Karpas-422 (cell line): ENCODE results near the gene GNB3. TPM values are rescaled to one million over a fixed set of nuclear protein-coding genes. Genes with fewer than 3 reads are reported as not detected.

Source experiments
- DNase-seq: peaks from one replicate; pipeline ENCODE4 v3.0.0-alpha.2; 2015
- H2AFZ ChIP-seq: fragments of 200-600 bp; sonication (generic); 2 replicates; pipeline ENCODE4 v1.6.1; 2014; ENCODE audit warnings: antibody characterized with exemption, low read length, mixed read lengths
- H3K27ac ChIP-seq: fragments of 200-600 bp; sonication (generic); 2 replicates; pipeline ENCODE4 v1.5.1; 2014; ENCODE audit warnings: mild to moderate bottlenecking, low read length, moderate library complexity
- H3K27me3 ChIP-seq: fragments of 200-600 bp; sonication (generic); 2 replicates; pipeline ENCODE4 v1.6.1; 2014; ENCODE audit warnings: low read length, mixed read lengths
- H3K36me3 ChIP-seq: fragments of 200-600 bp; sonication (generic); 2 replicates; pipeline ENCODE4 v1.6.1; 2014; ENCODE audit warnings: low read length, mixed read lengths; ENCODE audit not compliant: insufficient read depth
- H3K4me1 ChIP-seq: fragments of 200-600 bp; sonication (generic); 2 replicates; pipeline ENCODE4 v1.6.1; 2014; ENCODE audit warnings: mild to moderate bottlenecking, low read length, mixed read lengths
- H3K4me2 ChIP-seq: fragments of 200-600 bp; sonication (generic); 2 replicates; pipeline ENCODE4 v1.6.1; 2014; ENCODE audit warnings: low read length, low read depth, mild to moderate bottlenecking; ENCODE audit not compliant: poor library complexity, severe bottlenecking
- H3K4me3 ChIP-seq: fragments of 200-600 bp; sonication (generic); 2 replicates; pipeline ENCODE4 v1.5.1; 2014; ENCODE audit warnings: mild to moderate bottlenecking, antibody characterized with exemption, low read length, mixed read lengths
- H3K79me2 ChIP-seq: fragments of 200-600 bp; sonication (generic); 2 replicates; pipeline ENCODE4 v1.6.1; 2014; ENCODE audit warnings: mild to moderate bottlenecking, low read length, mixed read lengths
- H3K9ac ChIP-seq: fragments of 200-600 bp; sonication (generic); 2 replicates; pipeline ENCODE4 v1.6.0; 2014; ENCODE audit warnings: low read length
- H3K9me2 ChIP-seq: fragments of 200-600 bp; sonication (generic), shearing (Covaris generic); replicated peaks from 2 replicates; pipeline ENCODE4 v1.6.0; 2014; ENCODE audit warnings: mild to moderate bottlenecking, low read length, moderate library complexity; ENCODE audit not compliant: insufficient read depth
- H3K9me3 ChIP-seq: fragments of 300-700, 200-600 bp; sonication (generic); 2 replicates; pipeline ENCODE4 v1.6.1; 2014; ENCODE audit warnings: low read length, mixed read lengths
- H4K20me1 ChIP-seq: fragments of 200-600 bp; sonication (generic); 2 replicates; pipeline ENCODE4 v1.6.1; 2014; ENCODE audit warnings: mild to moderate bottlenecking, antibody characterized with exemption, low read length, low read depth; ENCODE audit not compliant: insufficient read depth
- total RNA-seq: library from RNA; depleted of rRNA; stranded (reverse); fragments of >200 nt; shearing (Covaris generic); gene quantifications from 2 replicates; pipeline ENCODE4 v1.2.3, GENCODE V29; 2014; ENCODE audit warnings: low replicate concordance

GNB3 gene
- total RNA-seq, 1 experiment from 2014 or later: 14.9 TPM

- Histone ChIP-seq H3K4me3 (peak overlapping the region; percentile 61; the same call in 1 of the 2 replicates), H3K4me1 (peaks cover 72% of the 10 kb centered on the region), H3K9me2 (no peaks in the 10 kb centered on the region), H3K4me2 (peak overlapping the region; percentile 88), H3K27me3 (no peaks in the 10 kb centered on the region), H2AFZ (no peak overlapping the region), H3K36me3 (no peaks in the 10 kb centered on the region), H3K9ac (peak overlapping the region; percentile 84), H3K27ac (peak overlapping the region; percentile 100), H4K20me1 (no peaks in the 10 kb centered on the region), H3K9me3 (no peaks in the 10 kb centered on the region), H3K79me2 (peaks cover 7% of the 10 kb centered on the region; the same call in 1 of the 2 replicates)
- peak; percentile 46 for DNase-seq
Observed at GRCh38 chr12:6838854-6839253, 1.9 kb upstream of the GNB3 start.

- DNase-seq: peak; percentile 97
- H3K9ac ChIP-seq: peak overlapping the region; percentile 95
- H3K4me2 ChIP-seq: peak overlapping the region; percentile 88
- peaks cover 69% of the 10 kb centered on the region for H3K4me1 ChIP-seq
- no peaks in the 10 kb centered on the region for H3K27me3 ChIP-seq
- no peaks in the 10 kb centered on the region for H4K20me1 ChIP-seq
- peaks cover 7% of the 10 kb centered on the region; the same call in 1 of the 2 replicates for H3K79me2 ChIP-seq
- H3K27ac ChIP-seq: peak overlapping the region; percentile 100
- no peaks in the 10 kb centered on the region for H3K9me3 ChIP-seq
- no peaks in the 10 kb centered on the region for H3K36me3 ChIP-seq
- H3K9me2 ChIP-seq: no peaks in the 10 kb centered on the region
- H2AFZ ChIP-seq: no peak overlapping the region
- H3K4me3 ChIP-seq: peak overlapping the region; percentile 82
Observed at GRCh38 chr12:6839482-6840201, 1.1 kb upstream of the GNB3 start.

DNA sequence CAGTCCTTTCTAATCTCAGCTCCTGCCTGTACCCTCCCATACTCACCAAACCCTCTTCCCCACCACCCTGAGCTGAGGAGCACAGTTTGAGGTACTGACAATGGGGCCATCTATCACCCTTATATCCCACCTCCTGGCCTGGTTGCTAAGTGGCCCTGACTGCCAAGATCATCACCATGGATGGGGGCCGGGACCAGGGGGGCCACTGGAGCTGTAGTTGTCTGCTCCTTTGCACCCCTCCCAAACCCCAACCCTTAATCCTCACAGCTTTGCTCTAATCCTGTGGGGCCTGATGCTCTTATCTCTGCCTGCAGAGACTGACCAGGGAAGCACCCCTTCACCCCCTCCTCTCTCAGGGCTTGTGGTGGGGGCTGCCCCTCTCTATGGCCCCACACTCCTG is 395 bp upstream of the GNB3 start:
- Histone ChIP-seq H3K4me3 (peak overlapping the region; percentile 82), H2AFZ (no peak overlapping the region), H3K4me1 (peaks cover 69% of the 10 kb centered on the region), H3K9ac (peak overlapping the region; percentile 95), H4K20me1 (no peaks in the 10 kb centered on the region), H3K4me2 (peak overlapping the region; percentile 88), H3K27ac (peak overlapping the region; percentile 100), H3K9me2 (no peaks in the 10 kb centered on the region), H3K79me2 (peaks cover 7% of the 10 kb centered on the region; the same call in 1 of the 2 replicates), H3K9me3 (no peaks in the 10 kb centered on the region), H3K36me3 (no peaks in the 10 kb centered on the region), H3K27me3 (no peaks in the 10 kb centered on the region)
- no peak for DNase-seq

GRCh38 chr12:6842075-6842474 is 1.4 kb downstream of the GNB3 start:
- H3K4me1 ChIP-seq: peaks cover 69% of the 10 kb centered on the region
- H3K4me3 ChIP-seq: peak overlapping the region; percentile 82
- H3K9ac ChIP-seq: peak overlapping the region; percentile 95
- no peaks in the 10 kb centered on the region for H3K9me3 ChIP-seq
- H4K20me1 ChIP-seq: no peaks in the 10 kb centered on the region
- peak overlapping the region; percentile 88 for H3K4me2 ChIP-seq
- H3K9me2 ChIP-seq: no peaks in the 10 kb centered on the region
- H3K36me3 ChIP-seq: no peaks in the 10 kb centered on the region
- H3K79me2 ChIP-seq: peaks cover 7% of the 10 kb centered on the region; the same call in 1 of the 2 replicates
- no peaks in the 10 kb centered on the region for H3K27me3 ChIP-seq
- DNase-seq: no peak
- H3K27ac ChIP-seq: peak overlapping the region; percentile 100
- H2AFZ ChIP-seq: no peak overlapping the region

DNA sequence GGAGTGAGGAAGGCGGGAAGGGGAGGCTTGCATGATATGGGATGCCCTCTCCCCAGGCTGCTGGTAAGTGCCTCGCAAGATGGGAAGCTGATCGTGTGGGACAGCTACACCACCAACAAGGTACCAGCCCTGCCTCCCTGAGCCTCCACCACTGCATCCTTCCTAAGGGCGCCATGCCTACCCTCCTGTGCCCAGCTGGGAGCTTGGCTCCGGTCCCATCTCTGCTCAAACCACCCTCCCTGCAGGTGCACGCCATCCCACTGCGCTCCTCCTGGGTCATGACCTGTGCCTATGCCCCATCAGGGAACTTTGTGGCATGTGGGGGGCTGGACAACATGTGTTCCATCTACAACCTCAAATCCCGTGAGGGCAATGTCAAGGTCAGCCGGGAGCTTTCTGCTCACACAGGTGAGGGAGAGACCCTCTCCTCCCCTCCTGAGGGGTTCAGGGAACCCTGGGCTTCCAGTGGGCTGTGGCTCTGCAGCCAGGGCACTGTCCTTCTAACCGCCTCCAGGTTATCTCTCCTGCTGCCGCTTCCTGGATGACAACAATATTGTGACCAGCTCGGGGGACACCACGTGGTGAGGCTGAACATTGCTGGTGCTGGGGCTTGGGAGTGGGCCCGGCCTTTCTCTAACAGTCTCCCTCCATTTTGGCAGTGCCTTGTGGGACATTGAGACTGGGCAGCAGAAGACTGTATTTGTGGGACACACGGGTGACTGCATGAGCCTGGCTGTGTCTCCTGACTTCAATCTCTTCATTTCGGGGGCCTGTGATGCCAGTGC is 2.6 kb downstream of the GNB3 start:
- Histone ChIP-seq H2AFZ (no peak overlapping the region), H3K4me1 (peaks cover 67% of the 10 kb centered on the region), H3K79me2 (peaks cover 9% of the 10 kb centered on the region; the same call in 1 of the 2 replicates), H3K9me3 (no peaks in the 10 kb centered on the region), H3K9ac (peak overlapping the region; percentile 50), H3K4me2 (peak overlapping the region; percentile 88), H3K9me2 (no peaks in the 10 kb centered on the region), H3K27me3 (no peaks in the 10 kb centered on the region), H3K27ac (peak overlapping the region; percentile 100), H3K4me3 (peak overlapping the region; percentile 39; the same call in 1 of the 2 replicates), H4K20me1 (no peaks in the 10 kb centered on the region), H3K36me3 (no peaks in the 10 kb centered on the region)
- peak; percentile 80 for DNase-seq

GRCh38 chr12:6845395-6845794 is 4.7 kb downstream of the GNB3 start:
- H3K9ac ChIP-seq: no peak overlapping the region
- H4K20me1 ChIP-seq: no peaks in the 10 kb centered on the region
- no peak overlapping the region for H3K4me2 ChIP-seq
- no peak overlapping the region for H3K4me3 ChIP-seq
- no peaks in the 10 kb centered on the region for H3K9me3 ChIP-seq
- H3K9me2 ChIP-seq: no peaks in the 10 kb centered on the region
- no peaks in the 10 kb centered on the region for H3K27me3 ChIP-seq
- H3K4me1 ChIP-seq: peaks cover 66% of the 10 kb centered on the region
- no peak for DNase-seq
- H3K36me3 ChIP-seq: peaks cover 8% of the 10 kb centered on the region
- H2AFZ ChIP-seq: no peak overlapping the region
- no peak overlapping the region for H3K27ac ChIP-seq
- H3K79me2 ChIP-seq: peaks cover 26% of the 10 kb centered on the region

DNA sequence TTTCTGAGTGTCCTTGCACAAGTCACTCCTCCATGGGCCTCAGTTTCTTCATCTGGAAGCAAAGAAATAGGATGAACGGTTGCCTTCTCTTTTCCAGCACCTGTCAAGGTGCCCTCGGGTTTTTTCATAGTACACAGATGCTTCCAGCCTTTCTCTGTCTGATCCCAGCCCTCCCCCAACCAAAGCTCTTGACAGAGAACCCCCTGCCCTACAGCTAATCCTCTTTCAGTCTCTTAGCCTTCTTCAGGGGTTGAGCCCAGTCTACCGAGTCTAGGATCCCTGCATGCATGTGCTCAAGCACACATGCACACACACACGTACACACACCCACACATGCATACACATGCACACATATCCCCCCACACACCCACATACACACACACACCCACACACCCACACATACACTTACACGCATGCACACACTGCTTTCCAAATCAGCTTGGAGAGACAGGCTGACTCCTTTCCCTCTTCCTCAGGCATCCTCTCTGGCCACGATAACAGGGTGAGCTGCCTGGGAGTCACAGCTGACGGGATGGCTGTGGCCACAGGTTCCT is 5.7 kb downstream of the GNB3 start:
- Histone ChIP-seq H3K9me3 (no peaks in the 10 kb centered on the region), H3K4me2 (no peak overlapping the region), H3K27ac (peak overlapping the region; percentile 22), H2AFZ (no peak overlapping the region), H3K9ac (no peak overlapping the region), H4K20me1 (no peaks in the 10 kb centered on the region), H3K27me3 (no peaks in the 10 kb centered on the region), H3K4me1 (peaks cover 60% of the 10 kb centered on the region), H3K79me2 (peaks cover 29% of the 10 kb centered on the region), H3K36me3 (peaks cover 11% of the 10 kb centered on the region), H3K4me3 (no peak overlapping the region), H3K9me2 (no peaks in the 10 kb centered on the region)
- DNase-seq: no peak

- Histone ChIP-seq H3K9me3 (no peaks in the 10 kb centered on the region), H3K79me2 (peaks cover 26% of the 10 kb centered on the region), H3K9me2 (no peaks in the 10 kb centered on the region), H4K20me1 (no peaks in the 10 kb centered on the region; the same call in 1 of the 2 replicates), H3K27ac (peak overlapping the region; percentile 37), H3K4me1 (peaks cover 49% of the 10 kb centered on the region), H3K9ac (no peak overlapping the region), H3K36me3 (peaks cover 11% of the 10 kb centered on the region), H3K4me3 (no peak overlapping the region), H3K27me3 (no peaks in the 10 kb centered on the region), H3K4me2 (no peak overlapping the region), H2AFZ (no peak overlapping the region)
- no peak for DNase-seq
Observed at GRCh38 chr12:6847676-6848075, 7.0 kb downstream of the GNB3 start.
